ENCODE data around the gene SPN. TPM values are rescaled to one million over a fixed set of nuclear protein-coding genes. Genes with fewer than 3 reads are reported as not detected.
"Not testable (repeated sequence)": the region's sequence is repeated elsewhere in the genome, so short reads cannot be mapped to it uniquely, and the experiment has no call there.

SPN gene
- total and polyA plus RNA-seq, 3 donors from 2014 or later = 0.74 to 3.2 TPM; not detected in 1

- WGBS, 2 donors = 70 to 80% methylated on average over 13 of the region's 13 CpGs
- Histone ChIP-seq H3K4me3 (no peak overlapping the region), H3K36me3 (ENCODE audit: low read depth, missing control alignments) (no peaks in the 10 kb centered on the region), H3K27me3 (no peaks in the 10 kb centered on the region), H3K27ac (no peak overlapping the region), H3K9me3 (no peaks in the 10 kb centered on the region), H3K4me1 (no peaks in the 10 kb centered on the region)
- intact Hi-C loops (cut with DNase I; ENCODE audit: low total_unique reads) = no loop called here
- TF ChIP-seq POLR2A (IDR thresholded peaks at IDR 0.05) (no peak), CTCF (IDR thresholded peaks at IDR 0.05) (no peak)
- DNase-seq = no peak
These were observed 39.2 kb downstream of the SPN start for GRCh38 chr16:29702269-29702668.

- TF ChIP-seq CTCF (IDR thresholded peaks at IDR 0.05) (no peak), POLR2A (IDR thresholded peaks at IDR 0.05) (no peak)
These were observed 42.0 kb downstream of the SPN start for GRCh38 chr16:29705030-29705429.

GRCh38 chr16:29707160-29707559 lies 44.1 kb downstream of the SPN start:
- WGBS, 2 donors = 100% methylated on average over 1 of the region's 1 CpG
- intact Hi-C loops (cut with DNase I; ENCODE audit: low total_unique reads); H3K27ac ChIP-seq; H3K4me3 ChIP-seq; H3K36me3 ChIP-seq (ENCODE audit: low read depth, missing control alignments); H3K4me1 ChIP-seq; DNase-seq; H3K9me3 ChIP-seq; H3K27me3 ChIP-seq: not testable (repeated sequence)

More at GRCh38 chr16:29705030-29705429, 42.0 kb downstream of the SPN start:
- Histone ChIP-seq H3K9me3 (no peaks in the 10 kb centered on the region), H3K4me1 (no peaks in the 10 kb centered on the region), H3K27me3 (no peaks in the 10 kb centered on the region), H3K36me3 (ENCODE audit: low read depth, missing control alignments) (no peaks in the 10 kb centered on the region), H3K27ac (no peak overlapping the region), H3K4me3 (no peak overlapping the region)
- WGBS, 2 donors = 63 to 68% methylated on average over 2 of the region's 2 CpGs
- no peak for DNase-seq
- intact Hi-C loops (cut with DNase I; ENCODE audit: low total_unique reads) = no loop called here

GRCh38 chr16:29708917-29709600 lies 46.0 kb downstream of the SPN start:
- H3K36me3 ChIP-seq (ENCODE audit: low read depth, missing control alignments) = no peaks in the 10 kb centered on the region

GRCh38 chr16:29709657-29710056 lies 46.6 kb downstream of the SPN start:
- H3K36me3 ChIP-seq (ENCODE audit: low read depth, missing control alignments); H3K27ac ChIP-seq; DNase-seq; H3K4me3 ChIP-seq; H3K27me3 ChIP-seq; H3K9me3 ChIP-seq; intact Hi-C loops (cut with DNase I; ENCODE audit: low total_unique reads); H3K4me1 ChIP-seq: not testable (repeated sequence)
- 56 to 65% methylated on average over 6 of the region's 6 CpGs for WGBS, 2 donors

More at GRCh38 chr16:29708917-29709600, 46.0 kb downstream of the SPN start:
- DNase-seq = no peak
- TF ChIP-seq CTCF (IDR thresholded peaks at IDR 0.05) (no peak), POLR2A (IDR thresholded peaks at IDR 0.05) (no peak)
- intact Hi-C loops (cut with DNase I; ENCODE audit: low total_unique reads) = no loop called here
- H3K27ac ChIP-seq = no peak overlapping the region
- H3K4me3 ChIP-seq = no peak overlapping the region
- H3K27me3 ChIP-seq = no peaks in the 10 kb centered on the region
- H3K4me1 ChIP-seq = peaks cover 5% of the 10 kb centered on the region
- H3K9me3 ChIP-seq = no peaks in the 10 kb centered on the region
- 62 to 71% methylated on average over 16 of the region's 16 CpGs for WGBS, 2 donors
